Sigmoid colon (tissue), 7 donors: ENCODE results near the gene TNRC6A. TPM values are rescaled to one million over a fixed set of nuclear protein-coding genes. Genes with fewer than 3 reads are reported as not detected.
A peak's percentile ranks its signal among the peaks of the same experiment; 100 is the strongest.

Experiments used
- DNase-seq: peaks from one replicate; pipeline ENCODE4 v3.0.0-alpha.2; 2019
- H3K27ac ChIP-seq, 4 donors: fragments of 200-600 bp; sonication (generic); one replicate each; pipeline ENCODE4 v1.5.1; 2016 to 2019; ENCODE audit warnings: mild to moderate bottlenecking in 1 of 4
- H3K27me3 ChIP-seq, 3 donors: fragments of 200-600 bp; sonication (generic); one replicate each; pipeline ENCODE4 v1.5.1; 2019; ENCODE audit warnings: mild to moderate bottlenecking in 1 of 3
- H3K36me3 ChIP-seq, 4 donors: fragments of 200-600 bp; sonication (generic); one replicate each; pipeline ENCODE4 v1.5.1; 2016 to 2019
- H3K4me1 ChIP-seq, 4 donors: fragments of 200-600 bp; sonication (generic); one replicate each; pipeline ENCODE4 v1.5.1; 2017 to 2019
- H3K4me3 ChIP-seq, 4 donors: fragments of 200-600 bp; sonication (generic); one replicate each; pipeline ENCODE4 v1.5.1; 2017 to 2019; ENCODE audit warnings: mild to moderate bottlenecking in 2 of 4, moderate library complexity in 1 of 4
- H3K9me3 ChIP-seq, 4 donors: fragments of 200-600 bp in 3 of 4; sonication (generic) in 3 of 4; one replicate each; pipeline versions ENCODE4 v1.5.1 to v1.6.1; 2013 to 2019
- CTCF ChIP-seq, 4 experiments: fragments of 450-650 bp in 3 of 4; fragments of 200-600 bp in 1 of 4; IDR thresholded peaks; one replicate each; pipeline ENCODE4 v1.5.1; 2016 to 2019; ENCODE audit warnings: antibody characterized with exemption in 4 of 4, mild to moderate bottlenecking in 3 of 4, moderate library complexity in 2 of 4
- EP300 ChIP-seq, 4 donors: sonication (generic); formaldehyde crosslinking; IDR thresholded peaks; one replicate each; pipeline ENCODE4 v1.6.1; 2017; ENCODE audit warnings: antibody characterized with exemption in 4 of 4
- POLR2A ChIP-seq, 2 donors: fragments of 450-650 bp; IDR thresholded peaks; one replicate each; pipeline ENCODE4 v1.6.1; 2016; ENCODE audit warnings: antibody characterized with exemption in 2 of 2, mild to moderate bottlenecking in 2 of 2, moderate library complexity in 2 of 2
- POLR2AphosphoS5 ChIP-seq, 4 donors: sonication (generic); formaldehyde crosslinking; IDR thresholded peaks; one replicate each; pipeline ENCODE4 v1.6.1; 2017; ENCODE audit warnings: antibody characterized with exemption in 4 of 4
- WGBS, 2 donors: extraction: QIAGEN DNeasy Blood & Tissue Kit; methylation state at CpG; one replicate each; pipeline ENCODE4 v1.1.7; 2013; 5-methylcytosine and 5-hydroxymethylcytosine counted together
- intact Hi-C: fragments of 100-400 bp; cut with DNase I; formaldehyde crosslinking; loops from one replicate; pipeline ENCODE4 v1.15.1; 2023
- polyA plus RNA-seq, 3 donors: library from polyadenylated mRNA; stranded (reverse); fragments of 200-250 nt; gene quantifications; one replicate each; pipeline ENCODE4 v1.2.3, GENCODE V29; 2013
- total RNA-seq, 4 donors: library from RNA; depleted of rRNA; stranded (reverse); fragments of >200 nt; gene quantifications; one replicate each; pipeline ENCODE4 v1.1.0, GENCODE V29; 2016
- donor health status: healthy with polysubstance abuse.
- donor health status: Bipolar disorder and iron deficiency.
- donor health status: healthy.

Gene TNRC6A
- total and polyA plus RNA-seq, 7 donors: 4.6 to 129 (median 42.8) TPM

GRCh38 chr16:24858219-24859041 is 129.0 kb downstream of the TNRC6A start:
- H3K27me3 ChIP-seq: no peaks in the 10 kb centered on the region
- intact Hi-C loops: no loop called here
- H3K27ac ChIP-seq: no peak overlapping the region
- no peaks in the 10 kb centered on the region for H3K36me3 ChIP-seq
- no peak for TF ChIP-seq EP300 (IDR thresholded peaks at IDR 0.05)
- no peak for TF ChIP-seq POLR2A (IDR thresholded peaks at IDR 0.05)
- TF ChIP-seq CTCF (IDR thresholded peaks at IDR 0.05): no peak
- no peak for TF ChIP-seq POLR2AphosphoS5 (IDR thresholded peaks at IDR 0.05)
- peaks cover 0 to 20% (median 11%) of the 10 kb centered on the region in 4 donors for H3K4me1 ChIP-seq
- DNase-seq: peak; percentile 53
- H3K4me3 ChIP-seq: no peak overlapping the region
- 22 to 27% methylated on average over 9 of the region's 9 CpGs for WGBS, 2 donors
- H3K9me3 ChIP-seq: no peaks in the 10 kb centered on the region

- intact Hi-C loops: no loop called here
- no peak overlapping the region for H3K27ac ChIP-seq
Measured at GRCh38 chr16:24861461-24861860, 132.0 kb downstream of the TNRC6A start.

GRCh38 chr16:24863582-24864437 is 134.4 kb downstream of the TNRC6A start:
- no peaks in the 10 kb centered on the region for H3K4me1 ChIP-seq

More at GRCh38 chr16:24861461-24861860, 132.0 kb downstream of the TNRC6A start:
- H3K4me1 ChIP-seq: no peaks in the 10 kb centered on the region
- no peak for DNase-seq
- H3K36me3 ChIP-seq: no peaks in the 10 kb centered on the region
- no peak overlapping the region for H3K4me3 ChIP-seq
- TF ChIP-seq CTCF (IDR thresholded peaks at IDR 0.05): no peak
- no peak for TF ChIP-seq POLR2AphosphoS5 (IDR thresholded peaks at IDR 0.05)
- TF ChIP-seq POLR2A (IDR thresholded peaks at IDR 0.05): no peak
- TF ChIP-seq EP300 (IDR thresholded peaks at IDR 0.05): no peak
- 86 to 87% methylated on average over 1 of the region's 1 CpG for WGBS, 2 donors
- no peaks in the 10 kb centered on the region for H3K27me3 ChIP-seq
- H3K9me3 ChIP-seq: peaks cover 0 to 3% (median 0%) of the 10 kb centered on the region in 4 donors

GRCh38 chr16:24869033-24869432 is 139.6 kb downstream of the TNRC6A start:
- peak; percentile 19 for DNase-seq
- intact Hi-C loops: no loop called here

More at GRCh38 chr16:24863582-24864437, 134.4 kb downstream of the TNRC6A start:
- WGBS, 2 donors: 87 to 90% methylated on average over 3 of the region's 3 CpGs
- no peak overlapping the region for H3K4me3 ChIP-seq
- no peak for TF ChIP-seq CTCF (IDR thresholded peaks at IDR 0.05)
- TF ChIP-seq EP300 (IDR thresholded peaks at IDR 0.05): no peak
- no peak for TF ChIP-seq POLR2AphosphoS5 (IDR thresholded peaks at IDR 0.05)
- TF ChIP-seq POLR2A (IDR thresholded peaks at IDR 0.05): no peak
- peaks cover 0 to 3% (median 0%) of the 10 kb centered on the region in 4 donors for H3K9me3 ChIP-seq
- peak; percentile 2 for DNase-seq
- no peak overlapping the region for H3K27ac ChIP-seq
- no peaks in the 10 kb centered on the region for H3K27me3 ChIP-seq
- intact Hi-C loops: no loop called here
- no peaks in the 10 kb centered on the region for H3K36me3 ChIP-seq

More at GRCh38 chr16:24869033-24869432, 139.6 kb downstream of the TNRC6A start:
- H3K27ac ChIP-seq: no peak overlapping the region
- TF ChIP-seq POLR2AphosphoS5 (IDR thresholded peaks at IDR 0.05) (no peak), EP300 (IDR thresholded peaks at IDR 0.05) (no peak), POLR2A (IDR thresholded peaks at IDR 0.05) (no peak), CTCF (IDR thresholded peaks at IDR 0.05) (no peak)
- no peak overlapping the region for H3K4me3 ChIP-seq
- 85 to 86% methylated on average over 8 of the region's 8 CpGs for WGBS, 2 donors
- no peaks in the 10 kb centered on the region for H3K4me1 ChIP-seq
- peaks cover 0 to 2% (median 0%) of the 10 kb centered on the region in 4 donors for H3K9me3 ChIP-seq
- H3K36me3 ChIP-seq: no peaks in the 10 kb centered on the region
- no peaks in the 10 kb centered on the region for H3K27me3 ChIP-seq
